Measurements from ENCODE around the gene IL1R2.

Gene IL1R2

GRCh38 chr2:101991721-101992145, at the start of gene IL1R2:
IL1R2 (plus strand) TSS chr2:101991960; CDS start chr2:102008576, 16,616 bp downstream.
- no peak for DNase-seq

GRCh38 chr2:101942851-101943250, 48.9 kb upstream of the IL1R2 start:
- DNase-seq = no peak

GRCh38 chr2:101946372-101947039, 45.3 kb upstream of the IL1R2 start:
- no peak for DNase-seq

GRCh38 chr2:101947374-101947773, 44.4 kb upstream of the IL1R2 start:
- no peak for DNase-seq

- no peak for DNase-seq
Measured at GRCh38 chr2:101948625-101949155, 43.1 kb upstream of the IL1R2 start.

- no peak for DNase-seq
Measured at GRCh38 chr2:101949304-101949703, 42.5 kb upstream of the IL1R2 start.

- DNase-seq = no peak
Measured at GRCh38 chr2:101951296-101951695, 40.5 kb upstream of the IL1R2 start.

- DNase-seq = no peak
Measured at GRCh38 chr2:101952551-101952950, 39.2 kb upstream of the IL1R2 start.

- no peak for DNase-seq
Measured at GRCh38 chr2:101956465-101957438, 35.0 kb upstream of the IL1R2 start.

GRCh38 chr2:101958061-101958460, 33.7 kb upstream of the IL1R2 start:
- DNase-seq = no peak

- DNase-seq = no peak
Measured at GRCh38 chr2:101960819-101961337, 30.9 kb upstream of the IL1R2 start.

GRCh38 chr2:101961338-101962191, 30.2 kb upstream of the IL1R2 start:
- no peak for DNase-seq

- no peak for DNase-seq
Measured at GRCh38 chr2:101962309-101962708, 29.5 kb upstream of the IL1R2 start.

GRCh38 chr2:101963198-101963597, 28.6 kb upstream of the IL1R2 start:
- DNase-seq = no peak

GRCh38 chr2:101967826-101968513, 23.8 kb upstream of the IL1R2 start:
- no peak for DNase-seq

GRCh38 chr2:101969723-101970122, 22.0 kb upstream of the IL1R2 start:
- DNase-seq = no peak

- no peak for DNase-seq
Measured at GRCh38 chr2:101970901-101971300, 20.9 kb upstream of the IL1R2 start.

GRCh38 chr2:101971836-101972235, 19.9 kb upstream of the IL1R2 start:
- DNase-seq = no peak

GRCh38 chr2:101972621-101973434, 18.9 kb upstream of the IL1R2 start:
- no peak for DNase-seq

GRCh38 chr2:101974663-101975062, 17.1 kb upstream of the IL1R2 start:
- no peak for DNase-seq

Data from cortex of kidney (tissue), 1 donor.